HepG2 (cell line): ENCODE results near the gene SDK1. TPM values are rescaled to one million over a fixed set of nuclear protein-coding genes. Genes with fewer than 3 reads are reported as not detected.

ENCODE experiments used
- ATAC-seq: fragments of 200-7000 bp; cut with Tn5 transposase; 3 replicates; pipeline ENCODE4 v1.9.1; 2020; ENCODE audit warnings: mild to moderate bottlenecking, moderate library complexity
- BruUV-seq: library from RNA; stranded (reverse); fragments of 400-500 nt; replicated peaks from 2 replicates; lab custom pipeline; 2021; lab: Mats Ljungman, UMichigan
- CTCF ChIA-PET: fragments of 300-600 bp; formaldehyde crosslinking; extraction: SDS; loops from one replicate; lab custom pipeline; 2021; ENCODE audit warnings: low total read pairs, inconsistent platforms, low intra/inter-chr PET ratio; lab: Yijun Ruan, JAX
- POLR2A ChIA-PET: fragments of 350-600 bp; sonication (Branson Sonifier 250); formaldehyde crosslinking; loops from one replicate; lab custom pipeline; 2020; ENCODE audit warnings: antibody characterized with exemption, inconsistent platforms; lab: Yijun Ruan, JAX
- DNase-seq: peaks from one replicate; pipeline ENCODE4 v3.0.0-alpha.2; 2015; ENCODE audit warnings: low spot score
- FAIRE-seq: peaks from 3 replicates; lab custom pipeline; 2011; peaks lifted over from hg19 to GRCh38; lab: Jason Lieb, UNC
- H2AFZ ChIP-seq: one replicate; pipeline ENCODE4 v1.6.1; 2011; ENCODE audit warnings: low read length, inconsistent platforms
- H3K27ac ChIP-seq: fragments of 300-600 bp; 3 replicates; pipeline ENCODE4 v1.8.0; 2011; ENCODE audit warnings: mixed run types, mild to moderate bottlenecking, mixed read lengths, low read length, inconsistent platforms; ENCODE audit not compliant: insufficient read depth; ENCODE audit errors: extremely low read length
- H3K27me3 ChIP-seq, 2 experiments: fragments of 200-600 bp in 1 of 2; 2 replicates in 1 of 2; 3 replicates in 1 of 2; pipeline versions ENCODE4 v1.6.0 to v1.8.0; 2011; ENCODE audit warnings: low read length in 2 of 2, mild to moderate bottlenecking in 2 of 2, moderate library complexity in 2 of 2, inconsistent platforms in 1 of 2; ENCODE audit not compliant: insufficient read depth in 2 of 2, control insufficient read depth in 1 of 2
- H3K36me3 ChIP-seq, 2 experiments: fragments of 200-600 bp in 1 of 2; replicated peaks in 1 of 2; 2 replicates in 1 of 2; 3 replicates in 1 of 2; pipeline versions ENCODE4 v1.5.1 to v1.8.0; 2011; ENCODE audit warnings: low read length in 2 of 2, inconsistent platforms in 1 of 2; ENCODE audit not compliant: insufficient read depth in 2 of 2, control insufficient read depth in 1 of 2
- H3K4me1 ChIP-seq: 2 replicates; pipeline ENCODE4 v1.5.1; 2012; ENCODE audit warnings: low read length, inconsistent platforms; ENCODE audit not compliant: insufficient read depth
- H3K4me2 ChIP-seq: 2 replicates; pipeline ENCODE4 v1.6.0; 2011; ENCODE audit warnings: low read depth, low read length, inconsistent platforms
- H3K4me3 ChIP-seq, 3 experiments: fragments of 200-600 bp in 1 of 3; sonication (generic), shearing (Covaris generic) in 1 of 3; replicated peaks in 1 of 3; 2 replicates each; pipeline ENCODE4 v1.5.1; 2011 to 2016; ENCODE audit warnings: low read length in 3 of 3, inconsistent platforms in 2 of 3, low read depth in 2 of 3, mild to moderate bottlenecking in 2 of 3, control low read depth in 1 of 3, mixed read lengths in 1 of 3; ENCODE audit not compliant: insufficient read depth in 1 of 3
- H3K79me2 ChIP-seq: one replicate; pipeline ENCODE4 v1.6.1; 2011; ENCODE audit warnings: low read length, inconsistent platforms; ENCODE audit not compliant: insufficient read depth
- H3K9ac ChIP-seq: 2 replicates; pipeline ENCODE4 v1.6.0; 2011; ENCODE audit warnings: mild to moderate bottlenecking, low read depth, low read length, inconsistent platforms; ENCODE audit not compliant: insufficient read depth
- H3K9me3 ChIP-seq: 2 replicates; pipeline ENCODE4 v1.5.1; 2012; ENCODE audit warnings: mild to moderate bottlenecking, low read length
- H4K20me1 ChIP-seq: 2 replicates; pipeline ENCODE4 v1.6.0; 2011; ENCODE audit warnings: inconsistent platforms, mild to moderate bottlenecking, low read length, moderate library complexity; ENCODE audit not compliant: insufficient read depth
- AGO1 ChIP-seq: fragments of 200-400 bp; formaldehyde crosslinking; IDR thresholded peaks from 2 replicates; pipeline ENCODE4 v1.6.1; 2017; ENCODE audit warnings: mild to moderate bottlenecking, low read depth, low read length, moderate library complexity; ENCODE audit not compliant: poor library complexity, severe bottlenecking
- KLF15 ChIP-seq: sonication (generic); formaldehyde crosslinking; IDR thresholded peaks from 2 replicates; pipeline ENCODE4 v1.8.1; 2023; ENCODE audit warnings: borderline replicate concordance, mild to moderate bottlenecking, inconsistent platforms, missing genetic modification reagents, mixed read lengths
- NFE2L1 ChIP-seq: sonication (generic); formaldehyde crosslinking; IDR thresholded peaks from 2 replicates; pipeline ENCODE4 v1.4.0; 2020; ENCODE audit warnings: missing genetic modification reagents, mild to moderate bottlenecking, borderline replicate concordance
- SP1 ChIP-seq, 2 experiments: fragments of 450-650 bp in 1 of 2; sonication (generic) in 1 of 2; formaldehyde crosslinking in 1 of 2; IDR thresholded peaks; 2 replicates each; pipeline versions ENCODE4 v1.4.0 to v1.6.1; 2016 to 2020; ENCODE audit warnings: missing genetic modification reagents in 1 of 2
- ZNF564 ChIP-seq: sonication (generic); formaldehyde crosslinking; IDR thresholded peaks from 2 replicates; pipeline ENCODE4 v1.8.1; 2023; ENCODE audit warnings: mild to moderate bottlenecking, missing genetic modification reagents
- ZNF674 ChIP-seq: sonication (generic); formaldehyde crosslinking; IDR thresholded peaks from 2 replicates; pipeline ENCODE4 v1.5.0; 2020; ENCODE audit warnings: low read depth, mild to moderate bottlenecking, missing genetic modification reagents
- ZNF878 ChIP-seq: sonication (generic); formaldehyde crosslinking; IDR thresholded peaks from 2 replicates; pipeline ENCODE4 v1.8.1; 2023; ENCODE audit warnings: mild to moderate bottlenecking, missing genetic modification reagents, moderate library complexity
- ZSCAN21 ChIP-seq: sonication (generic); formaldehyde crosslinking; IDR thresholded peaks from 2 replicates; pipeline ENCODE4 v1.8.0; 2022; ENCODE audit warnings: mild to moderate bottlenecking, missing genetic modification reagents, moderate library complexity, borderline replicate concordance
- ZSCAN9 ChIP-seq: IDR thresholded peaks from 2 replicates; pipeline ENCODE4 v1.6.1; 2016; ENCODE audit warnings: borderline replicate concordance
- WGBS: methylation state at CpG from one replicate; pipeline ENCODE4 v1.1.6; 2017; ENCODE audit warnings: low lambda C conversion rate; 5-methylcytosine and 5-hydroxymethylcytosine counted together
- in situ Hi-C: cut with HindIII; loops from 2 replicates; pipeline ENCODE4 v1.10.0; 2017; ENCODE audit warnings: low pct_unique_long_range_greater_than_20kb; ENCODE audit not compliant: extremely low pct_ligation_motif_present
- intact Hi-C: fragments of 100-400 bp; cut with micrococcal nuclease; formaldehyde crosslinking; loops from one replicate; pipeline ENCODE4 v1.10.0; 2022; ENCODE audit not compliant: unreplicated experiment
- polyA plus RNA-seq, 8 experiments: library from polyadenylated mRNA; depleted of rRNA in 3 of 8; stranded (reverse) in 7 of 8; unstranded in 1 of 8; fragments of >200 nt; fragmentation: Illumina TruSeq in 4 of 8; extraction: Trizol in 4 of 8; gene quantifications; 2 replicates each; pipeline versions ENCODE4 v1.2.1 to v1.2.3, GENCODE V29; 2011 to 2016; ENCODE audit warnings: low read depth in 4 of 8, missing spikeins in 1 of 8, mixed read lengths in 1 of 8; ENCODE audit not compliant: insufficient read depth in 1 of 8
- total RNA-seq, 5 experiments: library from RNA; depleted of rRNA; stranded (reverse); fragments of >200 nt; fragmentation: Illumina TruSeq; extraction: Trizol; gene quantifications; 2 replicates each; pipeline ENCODE4 v1.2.3, GENCODE V29; 2016; ENCODE audit warnings: low read depth in 1 of 5
- TF ChIP-seq, protein P1 (sequence below): sonication (generic); formaldehyde crosslinking; IDR thresholded peaks from 2 replicates; pipeline ENCODE4 v1.5.0; 2020; ENCODE audit warnings: missing genetic modification reagents, mild to moderate bottlenecking, borderline replicate concordance
- TF ChIP-seq, protein P2 (sequence below): IDR thresholded peaks from 2 replicates; pipeline ENCODE4 v1.6.1; 2016; ENCODE audit warnings: missing compliant biosample characterization, missing genetic modification reagents, borderline replicate concordance

SDK1 gene
- total and polyA plus RNA-seq, 2 of the 13 experiments (the other 11 are each of a cell fraction or from before 2014, with no cell fraction given): 0.35 to 2.4 TPM

DNA sequence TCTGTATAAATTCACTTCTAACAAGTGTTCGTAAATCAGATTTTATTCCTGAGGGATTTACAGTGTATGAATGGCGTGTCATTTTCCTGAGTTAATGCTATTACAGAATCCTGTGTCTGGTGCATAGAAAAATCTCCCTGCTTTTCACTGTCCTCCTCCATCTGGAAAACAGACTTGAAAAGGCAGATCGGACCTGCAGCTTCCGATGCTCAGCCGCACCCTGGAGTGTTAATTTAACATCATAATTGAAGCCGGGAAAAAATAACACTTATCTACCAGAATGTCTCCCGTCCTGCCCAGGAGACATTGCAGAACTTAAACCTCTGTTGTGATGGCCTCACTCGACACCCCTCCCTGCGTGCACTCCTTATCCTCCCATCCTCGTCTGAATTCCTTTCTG, 939.0 kb downstream of the SDK1 start:
- ChIA-PET POLR2A (no interaction called here), CTCF (no interaction called here)
- Histone ChIP-seq H3K27me3 (no peaks in the 10 kb centered on the region), H3K4me2 (peak overlapping the region; percentile 41), H2AFZ (no peak overlapping the region), H3K4me3 (no peak overlapping the region), H3K36me3 (no peaks in the 10 kb centered on the region), H4K20me1 (no peaks in the 10 kb centered on the region), H3K79me2 (no peaks in the 10 kb centered on the region), H3K27ac (no peak overlapping the region), H3K9me3 (no peaks in the 10 kb centered on the region), H3K4me1 (peaks cover 46% of the 10 kb centered on the region), H3K9ac (no peak overlapping the region)
- TF ChIP-seq KLF15 (CRISPR knock-in tag) (no peak), ZSCAN9 (CRISPR knock-in tag) (no peak), SP1 (IDR thresholded peaks at IDR 0.05) (no peak), SP1 (CRISPR knock-in tag; IDR thresholded peaks at IDR 0.05) (no peak), ZNF674 (CRISPR knock-in tag) (no peak), ZNF564 (CRISPR knock-in tag) (no peak), AGO1 (no peak), ZSCAN21 (CRISPR knock-in tag) (no peak), NFE2L1 (CRISPR knock-in tag) (no peak), ZNF878 (CRISPR knock-in tag) (no peak)
- TF ChIP-seq, protein P1, sequence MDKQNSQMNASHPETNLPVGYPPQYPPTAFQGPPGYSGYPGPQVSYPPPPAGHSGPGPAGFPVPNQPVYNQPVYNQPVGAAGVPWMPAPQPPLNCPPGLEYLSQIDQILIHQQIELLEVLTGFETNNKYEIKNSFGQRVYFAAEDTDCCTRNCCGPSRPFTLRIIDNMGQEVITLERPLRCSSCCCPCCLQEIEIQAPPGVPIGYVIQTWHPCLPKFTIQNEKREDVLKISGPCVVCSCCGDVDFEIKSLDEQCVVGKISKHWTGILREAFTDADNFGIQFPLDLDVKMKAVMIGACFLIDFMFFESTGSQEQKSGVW: no peak
- TF ChIP-seq, protein P2, sequence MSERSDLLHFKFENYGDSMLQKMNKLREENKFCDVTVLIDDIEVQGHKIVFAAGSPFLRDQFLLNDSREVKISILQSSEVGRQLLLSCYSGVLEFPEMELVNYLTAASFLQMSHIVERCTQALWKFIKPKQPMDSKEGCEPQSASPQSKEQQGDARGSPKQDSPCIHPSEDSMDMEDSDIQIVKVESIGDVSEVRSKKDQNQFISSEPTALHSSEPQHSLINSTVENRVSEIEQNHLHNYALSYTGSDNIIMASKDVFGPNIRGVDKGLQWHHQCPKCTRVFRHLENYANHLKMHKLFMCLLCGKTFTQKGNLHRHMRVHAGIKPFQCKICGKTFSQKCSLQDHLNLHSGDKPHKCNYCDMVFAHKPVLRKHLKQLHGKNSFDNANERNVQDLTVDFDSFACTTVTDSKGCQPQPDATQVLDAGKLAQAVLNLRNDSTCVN (CRISPR knock-in tag): no peak
- no TSS peak for BruUV-seq
- FAIRE-seq (no peak), DNase-seq (no peak), ATAC-seq (no peak)
- intact Hi-C loops (no loop called here), in situ Hi-C loops (no loop called here)
- WGBS: 65% methylated on average over 10 of the region's 10 CpGs
